Measurements from ENCODE around the gene SOWAHA.
"Not testable (repeated sequence)": the region's sequence is repeated elsewhere in the genome, so short reads cannot be mapped to it uniquely, and the experiment has no call there.

SOWAHA gene

DNA sequence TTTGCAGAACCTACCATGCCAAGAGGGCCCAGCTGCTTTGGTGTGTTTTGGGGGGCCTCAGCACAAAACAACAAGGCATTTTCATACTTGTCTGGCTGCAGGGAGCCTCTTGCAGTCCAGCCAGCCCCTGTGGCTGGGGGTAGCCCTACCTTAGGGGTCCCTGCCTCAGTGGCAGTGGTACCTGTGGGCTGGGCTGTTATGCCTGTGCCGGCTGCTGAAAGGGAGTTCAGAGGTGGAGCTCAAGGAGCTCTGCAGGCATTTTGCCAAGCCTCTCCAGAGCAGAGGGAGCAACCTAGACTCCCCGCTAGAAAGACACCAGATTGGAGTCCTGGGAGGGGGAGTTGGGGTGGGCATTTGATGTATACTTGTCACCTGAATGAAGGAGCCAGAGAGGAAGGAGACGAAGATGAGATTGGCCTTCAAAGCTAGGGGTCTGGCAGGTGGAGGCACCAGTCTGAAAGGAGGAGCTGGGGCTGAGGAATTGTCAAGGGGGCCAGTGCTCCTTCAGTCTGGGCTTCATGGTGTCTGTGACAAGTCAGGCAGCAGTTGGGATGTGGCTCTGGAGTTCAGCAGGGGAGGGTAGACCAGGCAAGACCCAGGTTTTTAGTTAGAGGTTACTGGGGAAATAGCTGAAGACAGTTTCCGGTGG lies 15.9 kb downstream of the SOWAHA start:
- no peak for DNase-seq

- DNase-seq: peak; percentile 58
Measured at GRCh38 chr5:132829742-132830435, 16.8 kb downstream of the SOWAHA start.

- DNase-seq: no peak
Measured at GRCh38 chr5:132830436-132831094, 17.5 kb downstream of the SOWAHA start, which contains the start of gene SHROOM1. TSS of gene SHROOM1 (minus strand) at chr5:132830647. CDS start at chr5:132826140, 4,507 bp downstream.

- DNase-seq: no peak
Measured at GRCh38 chr5:132831095-132831860, 18.2 kb downstream of the SOWAHA start.

DNA sequence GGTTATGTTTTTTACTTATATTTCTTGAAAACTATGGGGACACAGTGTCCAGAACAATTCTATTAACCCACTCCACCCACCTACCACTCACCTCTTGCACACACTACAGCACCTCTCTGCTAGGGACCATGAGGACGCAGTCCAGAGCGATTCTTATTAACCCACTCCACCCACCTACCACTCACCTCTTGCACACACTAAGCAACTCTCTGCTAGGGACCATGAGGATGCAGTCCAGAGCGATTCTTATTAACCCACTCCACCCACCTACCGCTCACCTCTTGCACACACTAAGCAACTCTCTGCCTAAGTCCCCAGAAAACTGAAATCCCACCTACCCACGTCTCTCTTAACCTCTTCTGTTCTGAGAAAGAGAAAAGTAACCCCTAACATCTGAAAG lies 19.5 kb downstream of the SOWAHA start:
- no peak for DNase-seq

- no peak for DNase-seq
Measured at GRCh38 chr5:132834057-132834456, 21.0 kb downstream of the SOWAHA start.

DNA sequence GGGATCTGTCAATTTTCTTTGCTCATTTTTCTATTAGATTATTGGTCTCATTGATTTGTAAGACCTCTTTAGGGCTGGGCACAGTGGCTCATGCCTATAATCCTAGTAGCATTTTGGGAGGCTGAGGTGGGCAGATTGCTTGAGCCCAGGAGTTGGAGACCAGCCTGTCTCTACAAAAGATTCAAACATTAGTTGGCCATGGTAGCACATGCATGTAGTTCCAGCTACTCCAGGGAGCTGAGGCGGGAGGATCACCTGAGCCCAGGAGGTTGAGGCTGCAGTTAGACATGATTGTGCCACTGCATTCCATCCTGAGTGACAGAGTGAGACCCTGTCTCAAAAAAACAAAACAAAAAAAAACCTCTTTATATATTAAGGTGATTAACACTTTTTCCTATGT lies 23.8 kb downstream of the SOWAHA start:
- no peak for DNase-seq

- no peak for DNase-seq
Measured at GRCh38 chr5:132837868-132838267, 24.8 kb downstream of the SOWAHA start.

DNA sequence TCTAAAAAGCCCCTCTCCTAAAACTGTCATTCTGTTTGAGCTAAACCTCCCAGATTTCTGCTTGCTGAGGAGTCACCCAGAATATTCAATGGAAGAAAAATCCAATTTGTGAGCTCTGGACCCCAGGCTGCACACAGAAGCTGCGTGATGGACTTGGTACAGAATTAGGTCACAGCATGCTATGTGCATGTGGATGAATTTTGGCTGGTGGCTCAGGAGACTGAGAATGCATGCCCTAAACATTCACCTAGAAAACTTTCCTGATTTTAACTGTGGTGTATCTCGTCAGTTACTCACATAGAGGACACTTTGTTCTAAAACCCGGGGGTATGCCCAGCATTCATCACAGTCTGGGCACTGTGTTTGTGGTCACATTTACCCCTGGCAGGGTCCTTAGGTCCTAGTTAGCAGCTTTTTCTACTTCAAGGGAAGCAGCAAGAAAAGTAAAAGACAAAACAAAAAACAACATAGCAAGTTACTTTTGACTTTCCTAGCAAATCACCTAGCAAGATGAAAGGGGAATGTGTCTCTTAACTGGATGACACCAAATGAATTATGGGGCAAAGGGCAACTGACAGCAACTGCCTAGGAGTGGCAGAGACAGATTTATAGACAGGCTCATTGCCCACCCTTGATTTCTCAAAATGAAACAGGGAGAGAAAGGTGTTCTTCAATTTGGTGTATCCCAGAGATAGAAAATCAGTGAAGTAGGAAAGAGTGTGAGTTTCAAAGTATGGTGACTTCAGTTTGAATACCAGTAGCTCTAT lies 25.6 kb downstream of the SOWAHA start:
- DNase-seq: no peak

- DNase-seq: no peak
Measured at GRCh38 chr5:132839426-132840301, 26.6 kb downstream of the SOWAHA start.

GRCh38 chr5:132840313-132840712 lies 27.2 kb downstream of the SOWAHA start:
- DNase-seq: no peak

DNA sequence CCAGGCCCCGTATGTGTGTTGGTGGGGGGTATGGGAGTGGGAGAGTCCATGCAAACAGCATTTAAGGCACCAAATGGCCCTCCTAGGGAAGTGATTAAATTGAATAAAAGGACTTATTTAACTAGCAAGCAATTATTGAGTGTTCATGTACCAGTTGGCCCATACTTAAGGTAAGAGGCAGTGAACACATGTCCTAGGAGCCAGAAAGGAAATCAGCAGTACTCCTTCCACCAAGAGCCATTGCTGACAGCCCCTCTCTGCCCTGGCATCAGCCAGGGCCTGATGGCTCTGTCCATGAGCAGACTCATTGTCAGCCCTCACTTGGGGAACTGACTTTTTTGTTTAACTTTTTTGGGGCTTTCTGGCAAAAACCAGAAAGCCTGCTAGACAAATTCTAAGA lies 27.8 kb downstream of the SOWAHA start:
- DNase-seq: no peak

- DNase-seq: no peak
Measured at GRCh38 chr5:132841305-132841704, 28.2 kb downstream of the SOWAHA start.

DNA sequence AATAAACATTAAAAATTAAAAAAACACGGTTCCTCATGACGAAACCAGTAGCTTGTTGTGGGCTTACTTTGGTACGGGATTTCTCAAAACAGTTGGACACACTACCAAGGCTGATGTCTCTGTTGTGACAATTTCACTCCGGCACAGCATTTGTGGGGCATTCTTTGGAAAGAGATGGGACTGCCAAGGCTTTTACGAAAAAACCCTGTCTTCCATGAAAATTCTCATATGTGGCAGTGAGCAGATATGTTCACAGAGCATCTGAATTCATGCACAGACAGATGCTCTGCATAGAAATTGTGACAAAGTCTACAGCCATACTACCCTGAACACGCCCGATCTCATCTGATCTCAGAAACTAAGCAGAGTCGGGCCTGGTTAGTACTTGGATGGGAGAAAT lies 35.2 kb downstream of the SOWAHA start:
- DNase-seq: no peak

DNA sequence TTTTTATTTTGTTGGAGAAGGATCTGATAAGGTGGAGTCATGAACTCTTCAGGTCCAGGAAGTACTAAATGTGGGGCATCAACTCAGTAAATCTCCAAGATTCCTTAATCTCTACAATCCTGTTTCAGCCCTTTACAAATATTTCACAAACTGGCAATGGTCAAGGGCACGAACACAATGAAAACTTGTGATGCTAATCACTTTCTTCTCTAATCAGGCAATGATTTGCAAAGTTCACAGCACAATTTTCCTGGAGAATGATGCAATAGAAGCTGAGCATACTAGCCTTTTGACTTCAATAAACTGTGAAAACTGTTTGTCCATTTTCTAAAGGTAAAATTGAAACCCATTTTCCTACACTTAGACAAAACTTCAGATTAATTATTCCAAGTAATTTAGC lies 36.2 kb downstream of the SOWAHA start:
- no peak for DNase-seq

GRCh38 chr5:132850066-132850465 lies 37.0 kb downstream of the SOWAHA start:
- DNase-seq: no peak

GRCh38 chr5:132853323-132853722 lies 40.2 kb downstream of the SOWAHA start:
- no peak for DNase-seq

DNA sequence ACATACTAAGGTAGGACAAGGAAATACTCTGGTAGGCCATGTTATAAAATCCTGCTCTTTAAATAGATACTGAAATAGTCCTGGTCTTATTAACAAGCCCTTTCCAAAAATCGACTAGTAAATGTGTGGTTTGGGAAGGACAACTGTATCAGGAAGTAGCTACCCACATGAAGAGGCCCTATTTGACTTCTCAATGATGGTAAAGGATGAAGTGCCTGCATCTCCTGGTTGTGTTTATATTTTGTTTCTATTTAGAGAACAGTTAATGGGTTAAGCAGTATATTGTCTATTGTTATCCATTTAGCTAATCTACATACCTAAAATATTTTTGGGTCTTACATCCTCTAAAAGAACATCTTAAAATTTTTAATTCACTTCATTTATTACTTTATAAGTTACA lies 40.7 kb downstream of the SOWAHA start:
- DNase-seq: no peak

DNA sequence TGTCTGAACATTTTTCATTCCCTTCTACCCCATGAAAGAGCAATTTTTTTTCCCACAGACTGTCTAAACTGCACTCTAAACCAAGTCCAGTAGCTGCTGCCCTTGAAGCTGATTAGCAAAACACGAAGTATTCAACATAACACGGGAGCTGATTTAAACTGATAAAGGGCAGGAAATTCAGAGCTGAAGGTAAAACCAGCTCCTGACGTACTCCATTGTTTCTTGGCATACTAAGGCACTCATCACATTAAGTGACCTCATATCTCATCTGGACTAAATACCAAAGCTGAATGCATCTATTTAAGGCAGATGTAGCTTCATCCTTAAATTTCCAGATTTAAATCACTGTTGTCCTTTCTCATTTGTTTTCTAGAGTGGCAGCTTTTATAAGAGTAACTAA lies 41.2 kb downstream of the SOWAHA start:
- DNase-seq: no peak

DNA sequence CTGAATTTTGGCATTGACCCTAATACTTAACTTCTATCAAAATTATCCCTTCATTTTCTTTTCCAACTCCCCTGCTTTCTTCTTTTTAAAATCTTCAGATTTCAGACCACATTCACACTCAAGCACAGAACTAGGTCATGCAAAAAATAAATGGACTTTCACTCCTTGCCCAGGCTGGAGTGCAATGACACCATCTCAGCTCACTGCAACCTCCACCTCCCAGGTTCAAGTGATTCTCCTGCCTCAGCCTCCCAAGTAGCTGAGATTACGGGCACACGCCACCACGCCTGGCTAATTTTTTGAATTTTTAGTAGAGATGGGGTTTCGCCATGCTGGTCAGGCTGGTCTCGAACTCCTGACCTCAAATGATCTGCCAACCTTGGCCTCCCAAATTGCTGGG lies 41.9 kb downstream of the SOWAHA start:
- not testable (repeated sequence) for DNase-seq

DNA sequence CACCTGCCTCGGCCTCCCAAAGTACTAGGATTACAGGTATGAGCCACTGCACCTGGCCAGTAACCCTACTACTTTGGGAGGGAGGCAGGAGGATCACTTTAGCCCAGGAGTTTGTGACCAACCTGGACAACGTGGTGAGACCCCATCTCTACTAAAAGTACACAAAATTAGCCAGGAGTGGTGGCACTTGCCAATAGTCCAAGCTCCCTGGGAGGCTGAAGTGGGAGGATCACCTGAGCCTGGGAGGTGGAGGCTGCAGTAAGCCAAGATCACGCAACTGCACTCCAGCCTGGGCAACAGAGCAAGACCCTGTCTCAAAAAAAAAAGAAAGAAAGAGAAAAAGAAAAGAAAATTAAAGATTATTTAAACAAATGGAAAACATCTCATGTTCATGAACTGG lies 42.9 kb downstream of the SOWAHA start:
- DNase-seq: no peak

Measured in hematopoietic multipotent progenitor cell treated with erythropoietin and hydrocortisone succinate and interleukin-3 and kit ligand, for 8 days (in vitro differentiated cells).